GM12878 (cell line): ENCODE results near the gene HOXC9. TPM values are rescaled to one million over a fixed set of nuclear protein-coding genes. Genes with fewer than 3 reads are reported as not detected.

Source experiments
- ATAC-seq: fragments of 200-7000 bp; cut with Tn5 transposase; 3 replicates; pipeline ENCODE4 v1.9.1; 2020; ENCODE audit warnings: mild to moderate bottlenecking, moderate library complexity
- BruUV-seq: library from RNA; stranded (reverse); fragments of 400-500 nt; replicated peaks from 2 replicates; lab custom pipeline; 2021; lab: Mats Ljungman, UMichigan
- CTCF ChIA-PET: fragments of 300-600 bp; sonication (Branson Sonifier 250); formaldehyde crosslinking; extraction: SDS; loops from one replicate; lab custom pipeline; 2021; ENCODE audit warnings: inconsistent platforms; lab: Yijun Ruan, JAX
- POLR2A ChIA-PET: fragments of 350-600 bp; formaldehyde crosslinking; extraction: SDS; loops from one replicate; lab custom pipeline; 2021; ENCODE audit warnings: inconsistent platforms; lab: Charles Lee
- RAD21 ChIA-PET: fragments of 300-600 bp; sonication (Branson Sonifier 250); formaldehyde crosslinking; loops from one replicate; lab custom pipeline; 2023; ENCODE audit warnings: antibody characterized with exemption; ENCODE audit not compliant: unreplicated experiment; lab: Charles Lee
- SMC1A ChIA-PET: fragments of 300-600 bp; sonication (Branson Sonifier 250); formaldehyde crosslinking; loops from one replicate; lab custom pipeline; 2023; ENCODE audit not compliant: unreplicated experiment, uncharacterized antibody; lab: Charles Lee
- DNase-seq: peaks from one replicate; pipeline ENCODE4 v3.0.0-alpha.2; 2011; ENCODE audit warnings: low read depth, low spot score
- FAIRE-seq: peaks from 3 replicates; lab custom pipeline; 2011; peaks lifted over from hg19 to GRCh38; lab: Jason Lieb, UNC
- H2AFZ ChIP-seq: 2 replicates; pipeline ENCODE4 v1.6.0; 2011; ENCODE audit warnings: low read depth, low read length, control low read depth; ENCODE audit not compliant: control insufficient read depth
- H3K27ac ChIP-seq: 2 replicates; pipeline ENCODE4 v1.5.1; 2011; ENCODE audit warnings: control low read depth; ENCODE audit not compliant: control insufficient read depth, insufficient read depth
- H3K27me3 ChIP-seq, 2 experiments: replicated peaks in 1 of 2; 2 replicates each; pipeline versions ENCODE4 v1.6.0 to v1.6.1; 2011; ENCODE audit warnings: low read length in 1 of 2; ENCODE audit not compliant: control insufficient read depth in 2 of 2, insufficient read depth in 2 of 2
- H3K36me3 ChIP-seq, 2 experiments: 2 replicates each; pipeline ENCODE4 v1.5.1; 2011; ENCODE audit warnings: low read length in 1 of 2; ENCODE audit not compliant: control insufficient read depth in 2 of 2, insufficient read depth in 2 of 2
- H3K4me1 ChIP-seq: 2 replicates; pipeline ENCODE4 v1.6.1; 2011; ENCODE audit warnings: mild to moderate bottlenecking, low read length, moderate library complexity, mixed read lengths; ENCODE audit not compliant: control insufficient read depth, insufficient read depth
- H3K4me2 ChIP-seq: 2 replicates; pipeline ENCODE4 v1.6.0; 2011; ENCODE audit warnings: control low read depth; ENCODE audit not compliant: control insufficient read depth, insufficient read depth
- H3K4me3 ChIP-seq: fragments of 200-600 bp; sonication (generic); 2 replicates; pipeline ENCODE4 v1.5.1; 2016
- H3K79me2 ChIP-seq: 2 replicates; pipeline ENCODE4 v1.6.0; 2011; ENCODE audit warnings: low read length; ENCODE audit not compliant: control insufficient read depth, insufficient read depth
- H3K9ac ChIP-seq: 2 replicates; pipeline ENCODE4 v1.8.0; 2011; ENCODE audit warnings: low read length, control low read depth, mixed read lengths; ENCODE audit not compliant: control insufficient read depth, insufficient read depth
- H3K9me3 ChIP-seq: replicated peaks from 3 replicates; pipeline ENCODE4 v1.5.1; 2011; ENCODE audit warnings: mild to moderate bottlenecking, low read length; ENCODE audit not compliant: control insufficient read depth, insufficient read depth
- H4K20me1 ChIP-seq: 2 replicates; pipeline ENCODE4 v1.6.0; 2011; ENCODE audit not compliant: control insufficient read depth, insufficient read depth
- ATF7 ChIP-seq: fragments of 450-650 bp; IDR thresholded peaks from 2 replicates; pipeline ENCODE4 v1.6.1; 2016; ENCODE audit warnings: low read depth, mild to moderate bottlenecking
- CHD2 ChIP-seq: IDR thresholded peaks from 2 replicates; pipeline ENCODE4 v1.6.1; 2011; ENCODE audit warnings: low read depth, low read length, improper control_type of control experiment, borderline replicate concordance
- EP300 ChIP-seq, 2 experiments: fragments of 150-350 bp in 1 of 2; IDR thresholded peaks; 2 replicates each; pipeline ENCODE4 v1.6.1; 2011 to 2012; ENCODE audit warnings: low read depth in 2 of 2, low read length in 2 of 2, borderline replicate concordance in 1 of 2, improper control_type of control experiment in 1 of 2, inconsistent platforms in 1 of 2; ENCODE audit not compliant: control insufficient read depth in 1 of 2
- FOS ChIP-seq: IDR thresholded peaks from 3 replicates; pipeline ENCODE4 v1.6.1; 2011; ENCODE audit warnings: borderline replicate concordance; ENCODE audit not compliant: insufficient read length; ENCODE audit errors: extremely low read depth
- HDGF ChIP-seq: fragments of 450-650 bp; IDR thresholded peaks from 2 replicates; pipeline ENCODE4 v1.6.1; 2016; ENCODE audit warnings: antibody characterized with exemption
- KLF5 ChIP-seq: fragments of 450-650 bp; IDR thresholded peaks from 2 replicates; pipeline ENCODE4 v1.6.1; 2014; ENCODE audit warnings: mild to moderate bottlenecking; ENCODE audit not compliant: partially characterized antibody
- MTA3 ChIP-seq: IDR thresholded peaks from 2 replicates; pipeline ENCODE4 v1.6.1; 2012; ENCODE audit warnings: low read length, inconsistent platforms, borderline replicate concordance
- MYC ChIP-seq: IDR thresholded peaks from 2 replicates; pipeline ENCODE4 v1.6.1; 2011; ENCODE audit warnings: mild to moderate bottlenecking, low read length, moderate library complexity, inconsistent platforms; ENCODE audit not compliant: insufficient read depth, insufficient replicate concordance, insufficient read length, severe bottlenecking
- TCF3 ChIP-seq: IDR thresholded peaks from 2 replicates; pipeline ENCODE4 v1.6.1; 2012; ENCODE audit warnings: low read depth, mild to moderate bottlenecking, low read length, borderline replicate concordance; ENCODE audit not compliant: insufficient read depth
- WGBS: methylation state at CpG from one replicate; pipeline ENCODE4 v1.1.6; 2016; ENCODE audit warnings: low lambda C conversion rate; ENCODE audit not compliant: insufficient replicate concordance, insufficient coverage; ENCODE audit errors: missing lambda C conversion rate; 5-methylcytosine and 5-hydroxymethylcytosine counted together
- in situ Hi-C: fragments of 300-500 bp; cut with MboI; formaldehyde crosslinking; loops from 9 replicates; pipeline ENCODE4 v1.14.3; 2018; ENCODE audit warnings: mixed read lengths
- intact Hi-C: fragments of 100-400 bp; cut with micrococcal nuclease; formaldehyde crosslinking; loops from one replicate; pipeline ENCODE4 v1.14.2; 2022; ENCODE audit not compliant: unreplicated experiment
- polyA plus RNA-seq, 11 experiments: library from polyadenylated mRNA; depleted of rRNA in 4 of 11; unstranded in 6 of 11; stranded (reverse) in 5 of 11; fragments of >200 nt; fragmentation: Nextera tagmentation in 4 of 11; fragmentation: Illumina TruSeq in 1 of 11; extraction: Ambion mirVana in 4 of 11; extraction: Trizol in 1 of 11; gene quantifications; 1 replicate in 1 of 11; 2 replicates in 10 of 11; pipeline versions ENCODE4 v1.2.1 to v1.2.3, GENCODE V29; 2011 to 2016; ENCODE audit warnings: inconsistent platforms in 2 of 11, missing spikeins in 2 of 11, low read depth in 1 of 11
- total RNA-seq, 4 experiments: library from RNA; depleted of rRNA in 3 of 4; stranded (reverse); fragments of >200 nt in 3 of 4; fragmentation: Illumina TruSeq in 1 of 4; extraction: Trizol in 1 of 4; gene quantifications; 2 replicates each; pipeline versions ENCODE4 v1.2.1 to v1.2.3, GENCODE V29; 2013 to 2021
- TF ChIP-seq, protein P1 (sequence below): fragments of 450-650 bp; formaldehyde crosslinking; IDR thresholded peaks from 2 replicates; pipeline ENCODE4 v1.4.0; 2022; ENCODE audit warnings: mild to moderate bottlenecking, moderate library complexity

HOXC9 gene
- total and polyA plus RNA-seq, 10 of the 15 experiments (the other 5 are each of a cell fraction or from before 2014, with no cell fraction given), result not detected

DNA sequence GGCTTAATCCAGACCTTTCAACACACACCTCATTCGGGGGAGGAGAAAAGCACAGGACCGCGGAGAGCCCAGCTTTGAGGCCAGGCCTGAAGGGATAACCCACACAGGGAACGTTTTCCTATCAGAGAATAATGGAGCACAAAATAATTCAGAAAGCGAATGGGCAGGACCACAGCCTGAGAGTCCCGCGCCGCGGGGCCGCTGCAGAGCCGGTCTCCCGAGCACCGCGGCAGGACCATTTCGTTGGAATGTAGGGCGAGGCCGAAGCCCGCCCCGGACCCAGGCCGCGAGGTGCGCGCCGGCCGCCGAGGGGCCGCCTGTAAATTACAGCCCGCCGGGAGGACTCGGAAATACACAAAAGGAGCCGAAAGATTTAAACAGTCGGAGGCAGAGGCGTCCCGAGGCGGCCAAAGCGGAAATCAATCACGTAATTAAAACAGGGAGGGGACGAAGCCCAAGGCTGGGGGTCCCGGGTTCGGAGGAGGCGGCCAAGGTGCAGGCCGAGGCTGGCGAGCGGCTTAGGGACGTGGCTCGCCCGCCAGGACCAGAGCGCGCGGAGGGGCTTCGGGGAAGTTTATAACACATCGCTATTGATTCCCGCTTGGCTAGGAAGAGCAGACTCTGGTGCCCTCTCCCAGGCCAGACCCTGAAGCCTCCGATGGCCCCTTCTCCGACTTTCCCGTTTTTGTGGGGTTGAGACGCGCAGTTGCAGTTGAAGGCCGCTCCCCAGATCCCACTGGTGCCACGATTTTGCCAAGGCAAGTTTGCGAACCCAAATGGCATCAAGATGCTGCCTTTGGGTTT, 47.4 kb downstream of the HOXC9 start:
- Histone ChIP-seq H3K27me3 (peaks cover 4 to 6% of the 10 kb centered on the region in 2 experiments; a peak in 3 of 4 replicates), H3K4me2 (no peak overlapping the region), H4K20me1 (no peaks in the 10 kb centered on the region), H2AFZ (no peak overlapping the region), H3K4me3 (no peak overlapping the region), H3K4me1 (peaks cover 17% of the 10 kb centered on the region), H3K27ac (no peak overlapping the region), H3K79me2 (no peaks in the 10 kb centered on the region), H3K9me3 (no peaks in the 10 kb centered on the region), H3K36me3 (no peaks in the 10 kb centered on the region), H3K9ac (no peak overlapping the region)
- ChIA-PET RAD21 (interaction anchor here (0.5 kb wide), 1 partner anchor 172 kb away, joined by 3 read pairs; no protein-coding TSS in a partner anchor), SMC1A (no interaction called here), CTCF (interaction anchor here (1.0 kb wide), 1 partner anchor 15 kb away, joined by 3 read pairs; no protein-coding TSS in a partner anchor), POLR2A (no interaction called here)
- 30% methylated on average over 61 of the region's 61 CpGs for WGBS
- no peak for TF ChIP-seq KLF5
- no peak for TF ChIP-seq CHD2
- TF ChIP-seq EP300 (IDR thresholded peaks at IDR 0.05; ENCODE audit: borderline replicate concordance in 1 of 2, control insufficient read depth in 1 of 2, low read depth in 2 of 2, low read length in 2 of 2), result no peak
- TF ChIP-seq ATF7, result no peak
- no peak for TF ChIP-seq HDGF
- intact Hi-C loops (no loop called here), in situ Hi-C loops (no loop called here)
- FAIRE-seq (no peak), ATAC-seq (no peak), DNase-seq (no peak)
- no TSS peak for BruUV-seq

DNA sequence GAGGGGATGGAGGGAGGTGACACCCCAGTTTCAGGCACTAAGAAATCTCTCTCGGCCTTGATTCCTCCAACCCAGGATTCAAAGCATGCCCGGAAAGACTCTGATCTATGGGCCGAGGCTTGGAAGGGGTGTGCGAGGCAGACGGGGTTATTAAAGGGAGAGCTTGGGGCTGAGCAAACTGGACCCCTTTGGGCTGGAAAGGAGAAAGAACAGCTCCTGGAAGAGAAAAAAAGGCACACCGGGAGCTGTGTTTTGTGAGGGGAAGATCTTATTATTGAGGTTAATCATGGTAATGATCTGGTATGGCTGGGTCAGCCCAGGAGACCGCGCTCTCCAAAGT, 48.0 kb downstream of the HOXC9 start:
- H3K79me2 ChIP-seq, result no peaks in the 10 kb centered on the region
- peaks cover 4 to 6% of the 10 kb centered on the region in 2 experiments; a peak in 3 of 4 replicates for H3K27me3 ChIP-seq
- H3K9ac ChIP-seq, result no peak overlapping the region
- TF ChIP-seq, protein P1, sequence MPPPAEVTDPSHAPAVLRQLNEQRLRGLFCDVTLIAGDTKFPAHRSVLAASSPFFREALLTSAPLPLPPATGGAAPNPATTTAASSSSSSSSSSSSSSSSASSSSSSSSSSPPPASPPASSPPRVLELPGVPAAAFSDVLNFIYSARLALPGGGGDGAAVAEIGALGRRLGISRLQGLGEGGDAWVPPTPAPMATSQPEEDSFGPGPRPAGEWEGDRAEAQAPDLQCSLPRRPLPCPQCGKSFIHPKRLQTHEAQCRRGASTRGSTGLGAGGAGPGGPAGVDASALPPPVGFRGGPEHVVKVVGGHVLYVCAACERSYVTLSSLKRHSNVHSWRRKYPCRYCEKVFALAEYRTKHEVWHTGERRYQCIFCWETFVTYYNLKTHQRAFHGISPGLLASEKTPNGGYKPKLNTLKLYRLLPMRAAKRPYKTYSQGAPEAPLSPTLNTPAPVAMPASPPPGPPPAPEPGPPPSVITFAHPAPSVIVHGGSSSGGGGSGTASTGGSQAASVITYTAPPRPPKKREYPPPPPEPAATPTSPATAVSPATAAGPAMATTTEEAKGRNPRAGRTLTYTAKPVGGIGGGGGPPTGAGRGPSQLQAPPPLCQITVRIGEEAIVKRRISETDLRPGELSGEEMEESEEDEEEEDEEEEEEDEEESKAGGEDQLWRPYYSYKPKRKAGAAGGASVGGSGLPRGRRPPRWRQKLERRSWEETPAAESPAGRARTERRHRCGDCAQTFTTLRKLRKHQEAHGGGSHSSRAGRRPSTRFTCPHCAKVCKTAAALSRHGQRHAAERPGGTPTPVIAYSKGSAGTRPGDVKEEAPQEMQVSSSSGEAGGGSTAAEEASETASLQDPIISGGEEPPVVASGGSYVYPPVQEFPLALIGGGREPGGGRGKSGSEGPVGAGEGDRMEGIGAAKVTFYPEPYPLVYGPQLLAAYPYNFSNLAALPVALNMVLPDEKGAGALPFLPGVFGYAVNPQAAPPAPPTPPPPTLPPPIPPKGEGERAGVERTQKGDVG (CRISPR knock-in tag), result no peak
- TF ChIP-seq MTA3 (no peak), TCF3 (no peak), MYC (no peak), FOS (no peak)
- in situ Hi-C loops (no loop called here), intact Hi-C loops (no loop called here)
- SMC1A ChIA-PET, result no interaction called here
- CTCF ChIA-PET, result no interaction called here
- no peak overlapping the region for H3K4me2 ChIP-seq
- H3K4me3 ChIP-seq, result no peak overlapping the region
- no peaks in the 10 kb centered on the region for H3K9me3 ChIP-seq
- DNase-seq (no peak), ATAC-seq (no peak), FAIRE-seq (no peak)
- peaks cover 22% of the 10 kb centered on the region for H3K4me1 ChIP-seq
- RAD21 ChIA-PET, result interaction anchor here (0.5 kb wide), 1 partner anchor 172 kb away, joined by 3 read pairs; no protein-coding TSS in a partner anchor
- no peaks in the 10 kb centered on the region for H3K36me3 ChIP-seq
- no peak overlapping the region for H2AFZ ChIP-seq
- H4K20me1 ChIP-seq, result no peaks in the 10 kb centered on the region
- POLR2A ChIA-PET, result no interaction called here
- H3K27ac ChIP-seq, result no peak overlapping the region
- no TSS peak for BruUV-seq
- WGBS, result 72% methylated on average over 8 of the region's 8 CpGs
